HepG2 (cell line): ENCODE measurements around the gene GRB10. TPM values are rescaled to one million over a fixed set of nuclear protein-coding genes. Genes with fewer than 3 reads are reported as not detected.

Experiments
- ATAC-seq: fragments of 200-7000 bp; cut with Tn5 transposase; 3 replicates; pipeline ENCODE4 v1.9.1; 2020; ENCODE audit warnings: mild to moderate bottlenecking, moderate library complexity
- BruUV-seq: library from RNA; stranded (reverse); fragments of 400-500 nt; replicated peaks from 2 replicates; lab custom pipeline; 2021; lab: Mats Ljungman, UMichigan
- CTCF ChIA-PET: fragments of 300-600 bp; formaldehyde crosslinking; extraction: SDS; loops from one replicate; lab custom pipeline; 2021; ENCODE audit warnings: low total read pairs, inconsistent platforms, low intra/inter-chr PET ratio; lab: Yijun Ruan, JAX
- POLR2A ChIA-PET: fragments of 350-600 bp; sonication (Branson Sonifier 250); formaldehyde crosslinking; loops from one replicate; lab custom pipeline; 2020; ENCODE audit warnings: antibody characterized with exemption, inconsistent platforms; lab: Yijun Ruan, JAX
- DNase-seq: peaks from one replicate; pipeline ENCODE4 v3.0.0-alpha.2; 2015; ENCODE audit warnings: low spot score
- FAIRE-seq: peaks from 3 replicates; lab custom pipeline; 2011; peaks lifted over from hg19 to GRCh38; lab: Jason Lieb, UNC
- H2AFZ ChIP-seq: one replicate; pipeline ENCODE4 v1.6.1; 2011; ENCODE audit warnings: low read length, inconsistent platforms
- H3K27ac ChIP-seq: fragments of 300-600 bp; 3 replicates; pipeline ENCODE4 v1.8.0; 2011; ENCODE audit warnings: mixed run types, mild to moderate bottlenecking, mixed read lengths, low read length, inconsistent platforms; ENCODE audit not compliant: insufficient read depth; ENCODE audit errors: extremely low read length
- H3K27me3 ChIP-seq, 2 experiments: fragments of 200-600 bp in 1 of 2; 2 replicates in 1 of 2; 3 replicates in 1 of 2; pipeline versions ENCODE4 v1.6.0 to v1.8.0; 2011; ENCODE audit warnings: low read length in 2 of 2, mild to moderate bottlenecking in 2 of 2, moderate library complexity in 2 of 2, inconsistent platforms in 1 of 2; ENCODE audit not compliant: insufficient read depth in 2 of 2, control insufficient read depth in 1 of 2
- H3K36me3 ChIP-seq, 2 experiments: fragments of 200-600 bp in 1 of 2; replicated peaks in 1 of 2; 2 replicates in 1 of 2; 3 replicates in 1 of 2; pipeline versions ENCODE4 v1.5.1 to v1.8.0; 2011; ENCODE audit warnings: low read length in 2 of 2, inconsistent platforms in 1 of 2; ENCODE audit not compliant: insufficient read depth in 2 of 2, control insufficient read depth in 1 of 2
- H3K4me1 ChIP-seq: 2 replicates; pipeline ENCODE4 v1.5.1; 2012; ENCODE audit warnings: low read length, inconsistent platforms; ENCODE audit not compliant: insufficient read depth
- H3K4me2 ChIP-seq: 2 replicates; pipeline ENCODE4 v1.6.0; 2011; ENCODE audit warnings: low read depth, low read length, inconsistent platforms
- H3K4me3 ChIP-seq, 3 experiments: fragments of 200-600 bp in 1 of 3; sonication (generic), shearing (Covaris generic) in 1 of 3; replicated peaks in 1 of 3; 2 replicates each; pipeline ENCODE4 v1.5.1; 2011 to 2016; ENCODE audit warnings: low read length in 3 of 3, inconsistent platforms in 2 of 3, low read depth in 2 of 3, mild to moderate bottlenecking in 2 of 3, control low read depth in 1 of 3, mixed read lengths in 1 of 3; ENCODE audit not compliant: insufficient read depth in 1 of 3
- H3K79me2 ChIP-seq: one replicate; pipeline ENCODE4 v1.6.1; 2011; ENCODE audit warnings: low read length, inconsistent platforms; ENCODE audit not compliant: insufficient read depth
- H3K9ac ChIP-seq: 2 replicates; pipeline ENCODE4 v1.6.0; 2011; ENCODE audit warnings: mild to moderate bottlenecking, low read depth, low read length, inconsistent platforms; ENCODE audit not compliant: insufficient read depth
- H3K9me3 ChIP-seq: 2 replicates; pipeline ENCODE4 v1.5.1; 2012; ENCODE audit warnings: mild to moderate bottlenecking, low read length
- H4K20me1 ChIP-seq: 2 replicates; pipeline ENCODE4 v1.6.0; 2011; ENCODE audit warnings: inconsistent platforms, mild to moderate bottlenecking, low read length, moderate library complexity; ENCODE audit not compliant: insufficient read depth
- TCF12 ChIP-seq, 2 experiments: fragments of 450-650 bp in 1 of 2; sonication (generic) in 1 of 2; formaldehyde crosslinking in 1 of 2; IDR thresholded peaks; 2 replicates each; pipeline versions ENCODE4 v1.6.1 to v1.8.0; 2017 to 2022; ENCODE audit warnings: antibody characterized with exemption in 1 of 2, mild to moderate bottlenecking in 1 of 2, missing genetic modification reagents in 1 of 2, moderate library complexity in 1 of 2
- ZNF484 ChIP-seq: sonication (generic); formaldehyde crosslinking; IDR thresholded peaks from 2 replicates; pipeline ENCODE4 v1.5.1; 2020; ENCODE audit warnings: mild to moderate bottlenecking, low read depth, missing genetic modification reagents, borderline replicate concordance
- WGBS: methylation state at CpG from one replicate; pipeline ENCODE4 v1.1.6; 2017; ENCODE audit warnings: low lambda C conversion rate; 5-methylcytosine and 5-hydroxymethylcytosine counted together
- in situ Hi-C: cut with HindIII; loops from 2 replicates; pipeline ENCODE4 v1.10.0; 2017; ENCODE audit warnings: low pct_unique_long_range_greater_than_20kb; ENCODE audit not compliant: extremely low pct_ligation_motif_present
- intact Hi-C: fragments of 100-400 bp; cut with micrococcal nuclease; formaldehyde crosslinking; loops from one replicate; pipeline ENCODE4 v1.10.0; 2022; ENCODE audit not compliant: unreplicated experiment
- polyA plus RNA-seq, 8 experiments: library from polyadenylated mRNA; depleted of rRNA in 3 of 8; stranded (reverse) in 7 of 8; unstranded in 1 of 8; fragments of >200 nt; fragmentation: Illumina TruSeq in 4 of 8; extraction: Trizol in 4 of 8; gene quantifications; 2 replicates each; pipeline versions ENCODE4 v1.2.1 to v1.2.3, GENCODE V29; 2011 to 2016; ENCODE audit warnings: low read depth in 4 of 8, missing spikeins in 1 of 8, mixed read lengths in 1 of 8; ENCODE audit not compliant: insufficient read depth in 1 of 8
- total RNA-seq, 5 experiments: library from RNA; depleted of rRNA; stranded (reverse); fragments of >200 nt; fragmentation: Illumina TruSeq; extraction: Trizol; gene quantifications; 2 replicates each; pipeline ENCODE4 v1.2.3, GENCODE V29; 2016; ENCODE audit warnings: low read depth in 1 of 5
- TF ChIP-seq, protein P1 (sequence below): sonication (generic); formaldehyde crosslinking; IDR thresholded peaks from 2 replicates; pipeline ENCODE4 v1.5.0; 2020; ENCODE audit warnings: mild to moderate bottlenecking, missing genetic modification reagents
- TF ChIP-seq, protein P2 (sequence below): sonication (generic); formaldehyde crosslinking; IDR thresholded peaks from 2 replicates; pipeline ENCODE4 v1.4.0; 2020; ENCODE audit warnings: mild to moderate bottlenecking, missing genetic modification reagents

GRB10 gene
- total and polyA plus RNA-seq, 2 of the 13 experiments (the other 11 are each of a cell fraction or from before 2014, with no cell fraction given), result 4.0 to 6.8 TPM

DNA sequence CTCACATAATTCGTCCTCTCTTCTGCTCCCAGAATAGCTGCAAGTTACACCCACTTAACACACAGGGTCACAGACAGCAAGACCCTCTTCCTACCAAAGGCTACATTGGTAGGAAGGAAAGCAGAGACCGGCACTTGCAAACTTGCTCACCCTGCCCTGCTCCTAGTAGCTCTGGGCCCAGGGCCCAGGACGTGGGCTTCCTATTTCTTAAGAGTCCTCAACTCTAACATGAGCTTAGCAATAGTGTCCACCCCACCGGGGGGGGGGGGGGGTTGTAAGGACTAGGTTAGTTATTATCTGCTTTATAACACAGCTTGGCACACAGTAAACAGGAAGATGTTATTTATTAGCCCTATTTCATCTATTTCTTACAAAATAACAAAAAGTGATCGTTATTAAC lies 106.6 kb downstream of the GRB10 start:
- Histone ChIP-seq H4K20me1 (no peaks in the 10 kb centered on the region), H2AFZ (no peak overlapping the region), H3K36me3 (no peaks in the 10 kb centered on the region), H3K9me3 (no peaks in the 10 kb centered on the region), H3K4me1 (peaks cover 37% of the 10 kb centered on the region), H3K27me3 (no peaks in the 10 kb centered on the region), H3K9ac (no peak overlapping the region), H3K79me2 (no peaks in the 10 kb centered on the region), H3K4me2 (no peak overlapping the region), H3K27ac (no peak overlapping the region), H3K4me3 (no peak overlapping the region)
- in situ Hi-C loops (loop anchor here (5.0 to 25.0 kb wide), 2 partner anchors 209 to 539 kb away; no protein-coding TSS in a partner anchor), intact Hi-C loops (loop anchor here (5.0 kb wide), 2 partner anchors 59 to 114 kb away; no protein-coding TSS in a partner anchor)
- CTCF ChIA-PET, result no interaction called here
- TF ChIP-seq, protein P1, sequence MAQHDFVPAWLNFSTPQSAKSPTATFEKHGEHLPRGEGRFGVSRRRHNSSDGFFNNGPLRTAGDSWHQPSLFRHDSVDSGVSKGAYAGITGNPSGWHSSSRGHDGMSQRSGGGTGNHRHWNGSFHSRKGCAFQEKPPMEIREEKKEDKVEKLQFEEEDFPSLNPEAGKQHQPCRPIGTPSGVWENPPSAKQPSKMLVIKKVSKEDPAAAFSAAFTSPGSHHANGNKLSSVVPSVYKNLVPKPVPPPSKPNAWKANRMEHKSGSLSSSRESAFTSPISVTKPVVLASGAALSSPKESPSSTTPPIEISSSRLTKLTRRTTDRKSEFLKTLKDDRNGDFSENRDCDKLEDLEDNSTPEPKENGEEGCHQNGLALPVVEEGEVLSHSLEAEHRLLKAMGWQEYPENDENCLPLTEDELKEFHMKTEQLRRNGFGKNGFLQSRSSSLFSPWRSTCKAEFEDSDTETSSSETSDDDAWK (CRISPR knock-in tag), result no peak
- FAIRE-seq, result no peak
- ATAC-seq, result no peak
- 67% methylated on average over 5 of the region's 5 CpGs for WGBS
- POLR2A ChIA-PET, result no interaction called here
- DNase-seq, result no peak
- BruUV-seq, result no TSS peak

DNA sequence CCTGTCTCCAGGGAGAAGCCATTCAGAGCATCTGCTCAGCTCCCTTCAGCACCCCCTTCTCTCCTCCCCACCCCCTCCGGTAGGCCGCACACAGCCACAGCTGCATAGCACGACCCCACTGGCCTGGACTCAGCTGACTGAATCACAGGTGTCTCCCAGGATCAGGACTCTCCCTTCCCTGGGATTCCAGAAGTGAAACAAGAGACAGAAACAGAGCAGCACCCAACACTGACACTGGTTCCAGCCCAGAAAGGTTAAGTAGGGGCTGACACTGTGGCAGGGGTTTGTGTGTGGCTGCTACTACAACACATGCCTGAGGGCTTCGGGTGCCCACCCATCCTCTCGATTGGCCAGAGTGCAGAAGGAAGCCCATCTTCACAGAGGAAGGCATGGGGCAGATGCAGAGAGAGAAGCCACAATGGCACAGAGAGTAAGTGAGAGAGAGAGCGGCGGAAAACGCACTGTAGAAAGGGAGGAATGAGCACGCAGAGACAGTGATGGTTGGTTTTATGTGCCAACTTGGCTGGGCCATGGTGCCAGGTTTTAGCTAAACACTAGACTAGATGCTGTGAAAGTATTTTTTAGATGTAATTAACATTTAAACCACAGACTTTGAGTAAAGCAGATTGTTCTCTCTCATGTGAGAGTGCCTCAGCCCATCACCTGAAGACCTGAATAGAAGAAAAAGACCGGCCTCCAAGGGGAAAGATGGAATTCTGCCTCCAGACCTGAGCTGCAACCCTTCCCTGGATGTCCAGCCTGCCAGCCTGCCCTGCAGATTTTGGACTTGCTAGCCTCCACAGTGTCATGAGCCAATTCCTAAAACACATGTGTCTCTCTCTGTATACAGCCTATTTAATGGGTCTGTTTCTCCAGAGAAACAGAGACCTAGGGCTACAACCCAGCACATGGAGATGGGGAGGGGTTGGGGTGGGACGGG lies 107.5 kb downstream of the GRB10 start:
- CTCF ChIA-PET, result no interaction called here
- Histone ChIP-seq H3K27me3 (no peaks in the 10 kb centered on the region), H3K79me2 (no peaks in the 10 kb centered on the region), H3K36me3 (no peaks in the 10 kb centered on the region), H3K27ac (no peak overlapping the region), H4K20me1 (no peaks in the 10 kb centered on the region), H3K4me3 (no peak overlapping the region), H3K4me2 (no peak overlapping the region), H3K9me3 (no peaks in the 10 kb centered on the region), H2AFZ (no peak overlapping the region), H3K4me1 (peaks cover 37% of the 10 kb centered on the region), H3K9ac (no peak overlapping the region)
- no peak for ATAC-seq
- POLR2A ChIA-PET, result no interaction called here
- BruUV-seq, result no TSS peak
- 73% methylated on average over 8 of the region's 11 CpGs for WGBS
- intact Hi-C loops (loop anchor here (5.0 kb wide), 2 partner anchors 58 to 113 kb away; no protein-coding TSS in a partner anchor), in situ Hi-C loops (loop anchor here (5.0 to 25.0 kb wide), 2 partner anchors 208 to 538 kb away; no protein-coding TSS in a partner anchor)
- TF ChIP-seq, protein P2, sequence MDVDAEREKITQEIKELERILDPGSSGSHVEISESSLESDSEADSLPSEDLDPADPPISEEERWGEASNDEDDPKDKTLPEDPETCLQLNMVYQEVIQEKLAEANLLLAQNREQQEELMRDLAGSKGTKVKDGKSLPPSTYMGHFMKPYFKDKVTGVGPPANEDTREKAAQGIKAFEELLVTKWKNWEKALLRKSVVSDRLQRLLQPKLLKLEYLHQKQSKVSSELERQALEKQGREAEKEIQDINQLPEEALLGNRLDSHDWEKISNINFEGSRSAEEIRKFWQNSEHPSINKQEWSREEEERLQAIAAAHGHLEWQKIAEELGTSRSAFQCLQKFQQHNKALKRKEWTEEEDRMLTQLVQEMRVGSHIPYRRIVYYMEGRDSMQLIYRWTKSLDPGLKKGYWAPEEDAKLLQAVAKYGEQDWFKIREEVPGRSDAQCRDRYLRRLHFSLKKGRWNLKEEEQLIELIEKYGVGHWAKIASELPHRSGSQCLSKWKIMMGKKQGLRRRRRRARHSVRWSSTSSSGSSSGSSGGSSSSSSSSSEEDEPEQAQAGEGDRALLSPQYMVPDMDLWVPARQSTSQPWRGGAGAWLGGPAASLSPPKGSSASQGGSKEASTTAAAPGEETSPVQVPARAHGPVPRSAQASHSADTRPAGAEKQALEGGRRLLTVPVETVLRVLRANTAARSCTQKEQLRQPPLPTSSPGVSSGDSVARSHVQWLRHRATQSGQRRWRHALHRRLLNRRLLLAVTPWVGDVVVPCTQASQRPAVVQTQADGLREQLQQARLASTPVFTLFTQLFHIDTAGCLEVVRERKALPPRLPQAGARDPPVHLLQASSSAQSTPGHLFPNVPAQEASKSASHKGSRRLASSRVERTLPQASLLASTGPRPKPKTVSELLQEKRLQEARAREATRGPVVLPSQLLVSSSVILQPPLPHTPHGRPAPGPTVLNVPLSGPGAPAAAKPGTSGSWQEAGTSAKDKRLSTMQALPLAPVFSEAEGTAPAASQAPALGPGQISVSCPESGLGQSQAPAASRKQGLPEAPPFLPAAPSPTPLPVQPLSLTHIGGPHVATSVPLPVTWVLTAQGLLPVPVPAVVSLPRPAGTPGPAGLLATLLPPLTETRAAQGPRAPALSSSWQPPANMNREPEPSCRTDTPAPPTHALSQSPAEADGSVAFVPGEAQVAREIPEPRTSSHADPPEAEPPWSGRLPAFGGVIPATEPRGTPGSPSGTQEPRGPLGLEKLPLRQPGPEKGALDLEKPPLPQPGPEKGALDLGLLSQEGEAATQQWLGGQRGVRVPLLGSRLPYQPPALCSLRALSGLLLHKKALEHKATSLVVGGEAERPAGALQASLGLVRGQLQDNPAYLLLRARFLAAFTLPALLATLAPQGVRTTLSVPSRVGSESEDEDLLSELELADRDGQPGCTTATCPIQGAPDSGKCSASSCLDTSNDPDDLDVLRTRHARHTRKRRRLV (CRISPR knock-in tag), result no peak
- TF ChIP-seq TCF12 (IDR thresholded peaks at IDR 0.05) (no peak), TCF12 (CRISPR knock-in tag; IDR thresholded peaks at IDR 0.05) (no peak), ZNF484 (CRISPR knock-in tag) (no peak)
- DNase-seq, result no peak
- FAIRE-seq, result no peak
